ENCODE results near the gene TGM2. TPM values are rescaled to one million over a fixed set of nuclear protein-coding genes. Genes with fewer than 3 reads are reported as not detected.
A peak's percentile ranks its signal among the peaks of the same experiment; 100 is the strongest.

Gene TGM2
- total RNA-seq, 2 donors from 2014 or later: 0.27 to 0.37 TPM

DNA sequence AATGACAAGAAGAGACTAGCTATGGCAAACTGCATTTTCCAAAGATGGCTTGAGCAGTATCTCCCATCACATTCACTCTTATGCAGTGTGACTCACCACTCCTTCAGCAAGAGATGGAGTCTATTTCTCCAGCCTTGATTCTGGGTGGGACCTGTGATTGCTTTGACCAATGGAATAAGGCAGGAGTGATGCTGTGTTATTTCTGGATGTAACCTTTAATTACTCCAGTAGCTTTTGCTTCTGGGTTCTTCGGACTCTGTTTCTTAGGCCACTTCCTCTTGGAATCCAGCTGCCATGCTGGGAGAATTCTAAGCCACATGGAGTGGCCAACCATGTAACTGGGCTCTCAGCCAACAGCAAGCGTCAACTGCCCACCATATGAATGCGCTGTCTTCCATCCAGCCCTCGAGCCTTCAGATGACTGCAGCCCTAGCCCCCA is 50.7 kb downstream of the TGM2 start:
- H3K27ac ChIP-seq (ENCODE audit: low read depth, low read length): no peak overlapping the region
- H3K4me1 Mint-ChIP-seq: no peaks in the 10 kb centered on the region
- DNase-seq: peak; percentile 15
- H3K27me3 Mint-ChIP-seq (ENCODE audit: insufficient read depth): no peaks in the 10 kb centered on the region
- H3K9me3 ChIP-seq (ENCODE audit: control insufficient read depth, low read length): no peaks in the 10 kb centered on the region
- H3K4me1 ChIP-seq (ENCODE audit: control insufficient read depth, insufficient read depth, low read length): no peaks in the 10 kb centered on the region
- H3K4me3 Mint-ChIP-seq: no peak overlapping the region
- H3K9ac ChIP-seq (ENCODE audit: extremely low read depth, low read length, poor library complexity, severe bottlenecking): no peak overlapping the region
- TF ChIP-seq, protein P1, sequence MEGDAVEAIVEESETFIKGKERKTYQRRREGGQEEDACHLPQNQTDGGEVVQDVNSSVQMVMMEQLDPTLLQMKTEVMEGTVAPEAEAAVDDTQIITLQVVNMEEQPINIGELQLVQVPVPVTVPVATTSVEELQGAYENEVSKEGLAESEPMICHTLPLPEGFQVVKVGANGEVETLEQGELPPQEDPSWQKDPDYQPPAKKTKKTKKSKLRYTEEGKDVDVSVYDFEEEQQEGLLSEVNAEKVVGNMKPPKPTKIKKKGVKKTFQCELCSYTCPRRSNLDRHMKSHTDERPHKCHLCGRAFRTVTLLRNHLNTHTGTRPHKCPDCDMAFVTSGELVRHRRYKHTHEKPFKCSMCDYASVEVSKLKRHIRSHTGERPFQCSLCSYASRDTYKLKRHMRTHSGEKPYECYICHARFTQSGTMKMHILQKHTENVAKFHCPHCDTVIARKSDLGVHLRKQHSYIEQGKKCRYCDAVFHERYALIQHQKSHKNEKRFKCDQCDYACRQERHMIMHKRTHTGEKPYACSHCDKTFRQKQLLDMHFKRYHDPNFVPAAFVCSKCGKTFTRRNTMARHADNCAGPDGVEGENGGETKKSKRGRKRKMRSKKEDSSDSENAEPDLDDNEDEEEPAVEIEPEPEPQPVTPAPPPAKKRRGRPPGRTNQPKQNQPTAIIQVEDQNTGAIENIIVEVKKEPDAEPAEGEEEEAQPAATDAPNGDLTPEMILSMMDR (conservative IDR thresholded peaks at IDR 0.05): no peak
- no peak overlapping the region for H3K27ac Mint-ChIP-seq
- WGBS, 2 experiments (ENCODE audit: insufficient coverage in 1 of 2, insufficient read length in 1 of 2): 96 to 100% methylated on average over 4 of the region's 4 CpGs
- H3K36me3 ChIP-seq (ENCODE audit: control insufficient read depth, insufficient read depth, low read length): no peaks in the 10 kb centered on the region
- no peaks in the 10 kb centered on the region for H3K27me3 ChIP-seq (ENCODE audit: control insufficient read depth, insufficient read depth, low read length, poor library complexity, severe bottlenecking)
- no peaks in the 10 kb centered on the region for H3K36me3 Mint-ChIP-seq (ENCODE audit: low read depth)
- H3K9me3 Mint-ChIP-seq: no peaks in the 10 kb centered on the region
- H3K4me3 ChIP-seq (ENCODE audit: low read length): no peak overlapping the region

DNA sequence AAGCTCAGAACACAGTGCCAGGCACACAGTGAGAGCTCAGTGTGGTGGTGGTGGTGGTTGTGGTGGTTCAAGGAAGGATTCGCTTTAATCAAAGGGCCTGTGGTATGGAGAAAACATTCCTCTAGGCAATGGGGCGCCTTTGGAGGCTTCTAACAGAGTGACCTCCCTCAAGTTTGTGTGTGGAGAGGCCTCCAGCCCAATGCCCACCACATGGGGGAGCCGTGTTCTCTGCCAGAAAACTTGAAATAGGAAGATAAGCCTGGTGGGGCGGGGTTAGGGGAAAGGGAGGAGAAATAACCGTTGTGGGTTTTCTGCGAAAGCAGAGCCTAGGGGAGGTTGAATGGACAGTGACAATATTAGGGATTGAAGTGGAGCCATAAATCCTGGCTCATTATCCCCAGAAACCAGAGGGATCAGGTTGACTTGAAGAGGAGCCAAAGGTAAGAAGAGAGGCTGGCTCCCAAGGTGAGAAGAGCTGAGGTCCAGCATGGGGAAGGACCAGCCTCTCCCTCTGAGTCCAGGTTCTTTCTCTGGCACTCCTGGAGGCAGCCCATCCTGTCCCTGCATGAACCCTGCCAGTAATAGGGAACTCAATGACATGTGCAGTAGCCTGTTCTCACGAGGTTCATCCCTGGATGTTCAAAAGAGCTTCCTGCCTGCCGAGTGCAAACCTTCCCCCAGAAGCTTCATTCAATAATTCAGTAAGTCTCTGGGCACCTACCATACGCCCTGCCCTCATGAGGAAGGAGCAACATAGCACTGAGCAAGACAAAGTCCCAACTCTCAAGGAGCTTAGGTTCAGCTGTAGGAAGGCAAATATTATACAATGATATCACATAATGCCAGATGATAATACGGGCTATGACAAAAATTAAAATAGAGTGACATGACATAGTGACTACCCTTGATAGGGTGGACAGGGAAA is 51.4 kb downstream of the TGM2 start:
- H3K27me3 ChIP-seq (ENCODE audit: control insufficient read depth, insufficient read depth, low read length, poor library complexity, severe bottlenecking): no peaks in the 10 kb centered on the region
- DNase-seq: peak; percentile 92
- no peak overlapping the region for H3K27ac ChIP-seq (ENCODE audit: low read depth, low read length)
- H3K27me3 Mint-ChIP-seq (ENCODE audit: insufficient read depth): no peaks in the 10 kb centered on the region
- no peak overlapping the region for H3K4me3 ChIP-seq (ENCODE audit: low read length)
- H3K36me3 Mint-ChIP-seq (ENCODE audit: low read depth): no peaks in the 10 kb centered on the region
- H3K36me3 ChIP-seq (ENCODE audit: control insufficient read depth, insufficient read depth, low read length): no peaks in the 10 kb centered on the region
- TF ChIP-seq, protein P1 (conservative IDR thresholded peaks at IDR 0.05): peak; percentile 79
- H3K9ac ChIP-seq (ENCODE audit: extremely low read depth, low read length, poor library complexity, severe bottlenecking): no peak overlapping the region
- H3K4me1 ChIP-seq (ENCODE audit: control insufficient read depth, insufficient read depth, low read length): no peaks in the 10 kb centered on the region
- H3K4me1 Mint-ChIP-seq: no peaks in the 10 kb centered on the region
- H3K9me3 Mint-ChIP-seq: no peaks in the 10 kb centered on the region
- WGBS, 2 experiments (ENCODE audit: insufficient coverage in 1 of 2, insufficient read length in 1 of 2): 68 to 74% methylated on average over 7 to 10 of the region's 10 CpGs
- H3K9me3 ChIP-seq (ENCODE audit: control insufficient read depth, low read length): no peaks in the 10 kb centered on the region
- H3K27ac Mint-ChIP-seq: no peak overlapping the region
- H3K4me3 Mint-ChIP-seq: no peak overlapping the region

DNA sequence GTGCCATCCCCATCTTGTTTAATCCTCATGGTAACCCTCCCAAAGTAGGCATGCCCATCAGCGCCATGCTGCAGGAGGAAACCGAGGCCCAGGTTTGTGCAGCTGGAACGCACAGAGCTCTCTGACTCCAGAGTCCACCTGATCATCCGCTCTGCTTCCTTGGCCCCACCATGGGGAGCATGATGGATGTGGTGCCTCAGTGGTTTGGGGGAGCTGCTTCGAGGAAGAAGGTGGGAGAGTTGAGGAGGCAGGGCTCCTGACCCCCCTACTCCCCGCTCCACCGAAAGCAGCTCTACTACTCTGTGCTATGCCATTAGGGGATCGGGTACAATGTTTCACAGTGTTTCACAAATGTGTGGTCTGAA is 52.2 kb downstream of the TGM2 start:
- Histone ChIP-seq H3K36me3 (ENCODE audit: control insufficient read depth, insufficient read depth, low read length) (no peaks in the 10 kb centered on the region), H3K27me3 (ENCODE audit: control insufficient read depth, insufficient read depth, low read length, poor library complexity, severe bottlenecking) (no peaks in the 10 kb centered on the region), H3K9me3 (ENCODE audit: control insufficient read depth, low read length) (no peaks in the 10 kb centered on the region), H3K27ac (ENCODE audit: low read depth, low read length) (no peak overlapping the region), H3K9ac (ENCODE audit: extremely low read depth, low read length, poor library complexity, severe bottlenecking) (no peak overlapping the region), H3K4me1 (ENCODE audit: control insufficient read depth, insufficient read depth, low read length) (no peaks in the 10 kb centered on the region), H3K4me3 (ENCODE audit: low read length) (no peak overlapping the region)
- Mint-ChIP-seq H3K4me1 (no peaks in the 10 kb centered on the region), H3K27ac (no peak overlapping the region), H3K36me3 (ENCODE audit: low read depth) (no peaks in the 10 kb centered on the region), H3K9me3 (no peaks in the 10 kb centered on the region), H3K4me3 (no peak overlapping the region), H3K27me3 (ENCODE audit: insufficient read depth) (no peaks in the 10 kb centered on the region)
- DNase-seq: no peak
- 92 to 100% methylated on average over 3 to 8 of the region's 8 CpGs for WGBS, 2 experiments (ENCODE audit: insufficient coverage in 1 of 2, insufficient read length in 1 of 2)
- TF ChIP-seq, protein P1 (conservative IDR thresholded peaks at IDR 0.05): no peak
